Inflammatory macrophage treated with lipopolysaccharide for 4 hours (primary cell): ENCODE measurements around the gene WWP2.
"Not testable (repeated sequence)": the region's sequence is repeated elsewhere in the genome, so short reads cannot be mapped to it uniquely, and the experiment has no call there.

Source experiments
- DNase-seq: peaks from one replicate; pipeline ENCODE4 v3.0.0-alpha.2; 2020

WWP2 gene

DNA sequence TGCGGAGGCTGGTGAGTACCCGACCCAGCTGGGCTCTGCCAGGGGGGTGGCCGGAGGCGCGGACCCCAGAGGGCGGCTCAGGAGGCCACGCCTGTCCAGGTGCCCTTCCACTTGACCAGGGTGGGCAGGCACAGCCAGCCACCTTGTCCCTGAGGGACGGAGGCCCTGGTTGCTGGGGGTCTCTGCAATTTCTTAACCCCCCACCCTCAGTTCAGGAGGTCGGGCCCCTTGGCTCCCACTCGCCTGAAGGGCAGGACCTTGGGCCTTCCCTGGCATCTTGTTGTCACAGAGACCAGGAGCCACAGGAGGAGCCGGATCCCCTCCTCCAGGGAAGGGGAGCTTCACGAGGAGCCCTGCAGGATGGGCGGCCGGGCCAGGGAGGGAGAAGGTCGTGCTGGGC lies 190.0 kb downstream of the WWP2 start:
- not testable (repeated sequence) for DNase-seq

DNA sequence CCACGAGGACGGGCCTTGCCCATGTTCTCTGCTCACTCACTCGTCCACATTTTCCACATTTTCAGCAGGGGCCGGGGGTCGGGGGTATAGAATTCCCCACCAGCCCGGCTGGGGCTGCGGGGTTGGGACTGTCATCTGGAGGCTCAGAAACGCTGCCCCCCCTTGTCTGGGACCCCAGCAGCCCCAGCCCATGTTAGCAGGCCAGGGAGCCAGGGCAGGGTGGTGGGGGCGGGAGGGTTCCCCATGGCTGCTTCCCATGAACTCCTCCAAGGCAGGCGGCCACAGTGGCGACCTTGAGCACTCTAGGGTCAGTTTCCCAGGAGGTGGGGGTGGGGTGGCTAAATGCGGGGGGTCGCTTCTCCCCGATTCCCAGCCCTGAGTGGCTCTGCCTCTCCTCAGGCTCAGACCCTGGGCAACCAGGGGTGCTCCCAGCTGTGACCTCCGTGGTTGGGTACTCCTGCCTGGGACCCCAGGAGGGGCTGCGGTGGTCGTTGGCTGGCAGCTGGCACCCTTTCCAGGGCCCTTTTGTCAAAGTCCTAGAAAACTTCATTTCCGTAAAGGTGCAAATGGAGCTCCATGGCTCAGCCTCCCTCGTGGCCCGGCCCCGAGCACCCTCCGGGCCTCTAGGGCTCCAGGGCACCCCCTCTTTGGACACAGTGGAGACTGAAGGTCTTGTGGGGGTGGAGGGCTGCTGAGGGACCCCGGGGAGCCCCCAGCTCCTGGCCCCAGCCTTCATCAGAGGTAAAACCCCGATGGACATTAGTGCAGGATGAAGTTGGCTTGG lies 190.6 kb downstream of the WWP2 start:
- not testable (repeated sequence) for DNase-seq

DNA sequence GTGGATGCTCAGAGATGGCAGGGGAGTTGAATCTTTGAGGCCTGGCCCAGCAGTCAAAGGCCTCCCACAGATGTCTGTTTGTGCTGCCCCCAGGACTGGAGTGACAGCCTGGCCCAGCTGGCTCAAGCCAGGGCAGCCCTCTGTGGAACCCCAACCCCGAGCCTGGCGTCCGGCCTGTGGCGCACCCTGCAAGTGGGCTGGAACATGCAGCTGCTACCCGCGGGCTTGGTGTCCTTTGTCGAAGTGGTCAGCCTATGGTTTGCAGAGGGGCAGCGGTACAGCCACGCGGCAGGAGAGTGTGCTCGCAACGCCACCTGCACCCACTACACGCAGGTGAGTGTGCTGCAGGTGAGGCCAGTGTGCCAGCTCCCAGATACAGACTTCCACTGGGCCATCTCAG lies 192.1 kb downstream of the WWP2 start:
- not testable (repeated sequence) for DNase-seq

DNA sequence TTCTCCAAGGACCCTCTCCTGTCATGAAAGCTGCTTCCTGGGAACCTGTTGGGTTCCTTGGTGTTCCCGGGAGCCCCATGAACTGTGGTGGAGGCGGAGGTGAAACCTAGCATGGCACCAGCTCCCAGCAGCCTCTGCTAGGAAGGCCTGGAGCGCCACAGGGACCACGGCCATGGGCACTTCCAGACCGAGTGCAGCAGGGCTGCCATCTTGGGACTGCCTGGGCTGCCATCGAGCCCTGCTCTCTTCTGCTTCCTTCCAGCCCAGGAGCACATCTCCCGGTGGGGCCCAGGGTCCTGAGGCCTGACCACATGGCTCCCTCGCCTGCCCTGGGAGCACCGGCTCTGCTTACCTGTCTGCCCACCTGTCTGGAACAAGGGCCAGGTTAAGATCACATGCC lies 201.2 kb downstream of the WWP2 start:
- DNase-seq = not testable (repeated sequence)

DNA sequence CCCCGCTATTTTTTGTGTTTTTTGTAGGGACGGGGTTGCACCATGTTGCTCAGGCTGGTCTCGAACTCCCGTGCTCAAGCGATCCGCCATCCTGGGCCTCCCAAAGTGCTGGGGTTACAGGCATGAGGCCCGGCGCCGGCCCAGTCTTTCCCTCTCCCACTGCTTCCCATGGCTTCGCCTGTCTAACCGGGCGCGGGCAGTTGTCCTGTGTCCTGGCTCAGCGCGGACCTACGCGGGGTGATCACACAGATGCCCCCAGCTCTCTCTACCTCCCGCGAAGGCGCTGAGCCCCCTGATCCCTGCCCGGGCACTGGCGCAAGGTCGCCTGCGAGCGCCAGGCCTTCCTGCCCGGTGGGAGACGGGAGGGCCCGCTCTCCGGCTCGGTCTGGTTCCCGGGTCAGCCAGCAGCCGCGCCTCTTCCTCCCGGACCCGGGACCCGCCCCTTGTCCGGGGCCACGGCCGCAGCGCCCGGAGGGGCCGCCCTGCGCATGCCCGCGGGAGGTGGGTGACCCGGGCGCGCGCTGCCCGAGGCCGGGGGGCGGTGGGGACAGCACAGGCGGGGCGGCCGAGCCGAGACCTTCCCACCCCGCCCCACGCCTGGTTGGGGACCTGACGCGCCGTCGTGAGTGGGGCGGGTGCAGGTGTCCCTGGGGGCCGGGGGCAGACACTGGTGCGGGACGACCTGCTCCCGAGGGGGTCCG lies 203.0 kb downstream of the WWP2 start:
- DNase-seq = not testable (repeated sequence)

DNA sequence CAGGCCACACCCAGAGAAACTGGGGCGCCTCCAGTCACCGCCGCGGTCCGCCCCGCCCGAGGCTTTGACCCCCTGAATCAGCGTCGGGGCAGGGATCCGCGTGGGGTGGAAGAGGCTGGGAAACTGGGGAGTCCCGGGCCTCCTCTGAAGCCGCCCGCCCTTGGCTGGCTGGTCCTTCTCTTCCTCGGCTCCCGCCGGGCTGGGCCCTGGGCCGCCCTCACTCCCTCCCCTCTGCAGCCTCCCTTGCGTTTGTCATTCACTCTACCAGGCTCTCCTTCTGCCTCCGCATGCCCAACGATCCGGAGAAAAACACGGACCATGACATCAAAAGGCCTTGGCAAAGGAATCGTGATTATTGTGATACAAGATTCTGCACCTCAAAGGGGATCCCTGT lies 203.5 kb downstream of the WWP2 start:
- not testable (repeated sequence) for DNase-seq

DNA sequence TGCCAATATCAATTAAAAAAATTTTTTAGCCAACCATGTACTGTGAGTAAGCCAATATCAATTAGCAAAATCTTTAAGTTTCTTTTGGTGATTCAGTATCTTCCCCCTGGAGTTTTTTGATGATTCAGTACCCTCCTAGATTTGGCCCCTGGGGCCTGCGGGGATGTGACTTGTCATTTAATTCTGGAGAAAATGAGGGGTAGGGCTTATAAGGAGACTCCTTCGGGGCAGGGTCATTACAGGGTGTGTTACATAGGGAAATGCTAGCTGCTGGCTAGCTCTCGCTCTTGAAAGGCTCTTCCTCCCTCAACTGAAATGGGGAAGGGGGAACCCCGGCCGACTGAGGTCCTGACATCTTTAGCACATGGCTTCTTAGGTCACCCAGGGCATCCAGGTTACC lies 205.6 kb downstream of the WWP2 start:
- not testable (repeated sequence) for DNase-seq

DNA sequence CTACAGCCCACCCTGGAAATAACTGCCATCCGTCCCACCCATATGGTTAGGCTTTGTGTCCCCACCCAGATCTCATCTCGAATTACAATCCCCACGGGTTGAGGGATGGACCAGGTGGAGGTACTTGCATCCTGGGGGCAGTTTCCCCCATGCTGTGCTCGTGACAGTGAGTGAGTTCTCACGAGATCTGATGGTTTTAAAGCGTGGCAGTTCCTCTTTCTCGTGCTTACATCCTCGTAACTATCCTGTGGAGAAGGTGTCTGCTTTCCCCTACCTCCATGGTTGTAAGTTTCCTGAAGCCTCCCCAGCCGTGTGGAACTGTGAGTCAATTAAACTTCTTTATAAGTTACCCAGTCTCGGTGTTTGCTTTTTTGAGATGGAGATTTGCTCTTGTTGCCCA lies 206.0 kb downstream of the WWP2 start:
- not testable (repeated sequence) for DNase-seq

DNA sequence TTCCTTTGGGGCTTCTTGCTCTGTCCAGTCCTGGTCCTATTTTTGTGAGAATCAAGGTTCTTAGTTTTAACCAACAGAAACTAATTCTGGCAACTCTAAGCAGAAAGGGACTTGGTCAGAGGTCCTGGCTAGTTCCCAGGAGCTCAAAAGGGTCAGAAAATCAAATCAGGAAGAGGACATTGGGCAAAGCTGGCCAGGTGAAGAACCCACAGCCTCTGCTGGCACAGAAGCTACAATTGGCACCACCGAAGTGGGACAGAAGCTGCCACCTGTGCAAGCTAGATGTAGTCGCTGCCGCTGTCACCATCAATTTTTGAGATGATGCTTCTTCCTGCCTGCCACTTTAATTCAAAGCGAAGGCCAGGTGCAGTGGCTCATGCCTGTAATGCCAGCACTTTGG lies 207.5 kb downstream of the WWP2 start:
- not testable (repeated sequence) for DNase-seq

DNA sequence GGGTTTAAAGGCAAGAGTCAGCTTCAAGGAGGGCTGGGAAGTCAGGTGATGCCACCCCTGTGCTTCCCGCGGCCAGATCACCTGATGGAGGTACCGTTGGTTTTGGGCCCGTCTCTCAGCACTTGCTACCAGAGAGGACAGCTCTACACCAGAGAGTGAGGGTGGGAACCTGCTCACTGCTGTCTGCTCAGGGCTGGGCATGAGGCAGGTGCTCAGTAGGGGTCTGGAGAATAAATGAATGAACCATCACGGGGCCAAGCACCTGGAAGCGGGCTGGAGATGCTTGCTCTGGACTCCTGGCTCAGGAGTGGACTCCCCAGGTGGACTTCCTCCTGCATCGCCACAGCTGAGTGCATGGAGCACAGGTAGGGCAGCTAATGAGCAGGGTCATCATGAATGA lies 210.0 kb downstream of the WWP2 start:
- not testable (repeated sequence) for DNase-seq

DNA sequence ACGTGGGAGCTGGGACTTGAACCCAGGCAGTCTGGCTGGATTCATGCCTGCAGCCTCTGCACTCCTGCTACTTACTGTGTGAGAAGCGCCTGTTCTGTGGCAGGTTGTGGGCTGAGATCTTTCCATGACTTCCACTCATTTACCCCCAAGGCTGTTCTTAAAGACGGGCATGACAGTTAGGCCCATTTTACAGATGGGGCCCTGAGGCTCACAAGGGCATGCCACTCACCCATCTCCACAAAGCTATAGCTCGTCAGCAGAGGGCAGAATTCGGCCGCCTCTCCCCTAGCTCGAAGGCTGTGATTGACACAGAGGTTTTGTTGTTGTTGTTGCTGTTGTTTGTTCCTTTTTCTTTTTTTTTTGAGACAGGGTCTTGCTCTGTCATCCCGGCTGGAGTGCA lies 210.8 kb downstream of the WWP2 start:
- not testable (repeated sequence) for DNase-seq

DNA sequence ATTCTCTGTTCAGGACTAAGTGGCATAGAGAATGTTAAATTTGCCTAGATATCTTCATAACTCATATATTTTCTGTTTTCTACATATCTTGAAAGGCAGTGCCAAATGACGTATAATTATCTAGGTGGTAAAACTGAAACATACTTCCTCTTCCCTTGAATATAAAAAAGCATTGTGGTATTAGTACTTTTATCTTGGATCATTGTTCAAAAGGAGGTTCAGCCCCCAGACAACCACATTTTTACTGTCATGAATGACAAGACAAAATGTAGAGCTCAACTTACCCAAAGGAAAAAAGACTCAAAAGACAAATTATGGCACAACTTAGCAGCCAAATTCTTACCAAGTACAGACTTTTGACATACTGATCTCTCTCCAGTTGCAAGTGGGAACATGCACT lies 223.1 kb downstream of the WWP2 start:
- not testable (repeated sequence) for DNase-seq
